GM19035 (cell line): ENCODE measurements around the gene ALKBH5.

Source experiments
- ATAC-seq: cut with Tn5 transposase; IDR thresholded peaks from one replicate; pipeline ENCODE4 v1.9.1; 2021; ENCODE audit not compliant: unreplicated experiment

ALKBH5 gene

DNA sequence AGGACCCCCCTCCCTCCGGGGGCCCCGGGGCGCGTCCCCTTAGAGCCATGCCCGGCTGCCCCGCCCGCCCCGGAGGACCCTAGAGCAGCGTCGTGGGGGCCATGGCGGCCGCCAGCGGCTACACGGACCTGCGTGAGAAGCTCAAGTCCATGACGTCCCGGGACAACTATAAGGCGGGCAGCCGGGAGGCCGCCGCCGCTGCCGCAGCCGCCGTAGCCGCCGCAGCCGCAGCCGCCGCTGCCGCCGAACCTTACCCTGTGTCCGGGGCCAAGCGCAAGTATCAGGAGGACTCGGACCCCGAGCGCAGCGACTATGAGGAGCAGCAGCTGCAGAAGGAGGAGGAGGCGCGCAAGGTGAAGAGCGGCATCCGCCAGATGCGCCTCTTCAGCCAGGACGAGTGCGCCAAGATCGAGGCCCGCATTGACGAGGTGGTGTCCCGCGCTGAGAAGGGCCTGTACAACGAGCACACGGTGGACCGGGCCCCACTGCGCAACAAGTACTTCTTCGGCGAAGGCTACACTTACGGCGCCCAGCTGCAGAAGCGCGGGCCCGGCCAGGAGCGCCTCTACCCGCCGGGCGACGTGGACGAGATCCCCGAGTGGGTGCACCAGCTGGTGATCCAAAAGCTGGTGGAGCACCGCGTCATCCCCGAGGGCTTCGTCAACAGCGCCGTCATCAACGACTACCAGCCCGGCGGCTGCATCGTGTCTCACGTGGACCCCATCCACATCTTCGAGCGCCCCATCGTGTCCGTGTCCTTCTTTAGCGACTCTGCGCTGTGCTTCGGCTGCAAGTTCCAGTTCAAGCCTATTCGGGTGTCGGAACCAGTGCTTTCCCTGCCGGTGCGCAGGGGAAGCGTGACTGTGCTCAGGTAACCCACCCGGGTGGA, 759 bp downstream of the ALKBH5 start:
- peak; percentile 10 for ATAC-seq

DNA sequence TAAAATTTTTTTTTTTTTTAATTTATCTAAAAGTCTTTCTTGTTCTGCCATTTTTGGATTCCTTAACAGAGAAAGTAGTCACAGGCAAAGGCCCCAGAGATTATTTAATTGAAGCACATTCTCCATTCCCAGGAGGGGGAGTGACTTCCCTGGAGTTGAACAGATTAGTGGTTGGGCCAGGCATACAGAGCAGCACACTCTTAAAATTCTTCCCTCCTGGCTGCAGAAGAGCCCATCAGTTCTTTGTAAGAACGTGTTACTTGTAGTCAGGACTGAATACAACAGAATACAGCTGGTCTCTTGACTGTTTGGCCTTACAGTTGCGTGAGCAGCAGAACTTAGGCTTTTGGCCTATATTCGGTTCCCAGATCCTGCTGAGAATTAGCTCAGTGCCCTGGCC, 1.8 kb downstream of the ALKBH5 start:
- no peak for ATAC-seq

DNA sequence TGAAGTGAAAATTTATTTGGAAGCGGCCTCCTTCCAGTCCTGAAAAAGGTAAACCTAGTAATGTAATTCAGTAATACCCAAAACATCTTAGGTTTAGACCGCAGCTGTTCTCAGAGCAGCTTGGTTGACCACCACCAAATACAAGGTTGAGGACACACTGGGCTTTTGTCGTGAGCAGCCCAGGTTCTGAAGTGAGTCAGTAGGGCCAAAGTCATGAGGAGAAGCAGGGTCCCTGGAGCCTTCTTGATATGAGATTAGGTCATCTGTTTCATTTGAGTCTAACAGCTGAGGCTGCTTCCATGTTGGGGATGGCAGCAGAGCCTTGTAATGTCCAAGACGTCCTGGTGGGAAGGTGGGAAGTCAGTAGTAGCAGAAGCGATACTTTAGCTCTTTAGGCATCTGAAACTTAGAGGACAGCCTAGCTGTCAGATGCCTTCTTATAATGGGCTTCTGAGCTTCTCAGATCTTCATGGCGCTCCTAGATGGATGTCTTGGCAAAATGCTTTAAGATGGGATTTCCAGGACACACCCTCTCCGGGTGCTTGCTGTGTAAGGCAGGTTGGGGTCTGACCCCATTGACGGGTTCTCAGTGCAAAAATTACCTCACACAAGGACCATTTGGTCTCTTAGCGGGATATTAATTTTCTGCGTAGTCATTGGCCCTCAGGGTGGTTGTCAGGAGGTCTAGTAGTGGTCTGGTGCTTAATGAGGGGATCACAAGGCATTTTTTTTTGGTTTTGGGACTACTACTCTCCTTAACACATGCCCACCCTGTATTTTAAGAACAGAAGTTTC, 2.4 kb downstream of the ALKBH5 start:
- ATAC-seq, result no peak

DNA sequence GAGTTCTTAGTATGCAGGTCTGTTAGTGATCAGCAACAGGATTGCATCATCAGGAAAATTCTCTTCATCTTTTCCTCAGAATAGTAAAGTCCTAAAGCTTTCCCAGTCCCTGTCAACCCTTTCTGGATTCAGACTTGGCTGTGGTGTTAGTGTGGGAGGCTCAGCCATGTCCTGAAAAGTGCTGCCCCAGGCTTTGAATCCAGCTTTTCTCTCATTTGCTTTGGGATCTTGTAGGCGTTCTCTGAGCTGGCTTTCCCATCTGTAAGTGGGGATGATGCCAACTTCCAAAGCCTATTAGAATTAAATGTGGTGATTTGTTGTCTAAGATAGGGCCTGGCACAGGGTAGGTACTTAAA, 3.0 kb downstream of the ALKBH5 start:
- ATAC-seq, result no peak

DNA sequence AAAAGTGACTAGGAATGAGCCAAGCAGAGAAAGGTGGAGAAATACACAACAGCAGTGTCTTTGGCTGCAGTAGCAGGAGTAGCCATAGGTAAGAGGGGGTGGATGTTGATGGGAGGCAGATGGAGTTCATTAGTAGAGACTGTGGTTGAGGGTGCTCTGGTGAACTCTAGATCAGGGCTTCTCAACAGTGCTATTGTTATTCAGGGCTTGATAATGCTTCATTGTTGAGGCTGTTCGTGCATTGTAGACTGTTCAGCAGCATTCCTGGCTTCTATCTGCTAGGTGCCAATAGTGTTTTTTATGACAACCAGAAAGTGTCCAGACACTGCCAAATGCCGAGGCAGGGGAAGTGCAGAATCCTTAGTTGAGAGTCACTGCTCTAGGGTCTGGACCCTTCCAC, 3.6 kb downstream of the ALKBH5 start:
- no peak for ATAC-seq

DNA sequence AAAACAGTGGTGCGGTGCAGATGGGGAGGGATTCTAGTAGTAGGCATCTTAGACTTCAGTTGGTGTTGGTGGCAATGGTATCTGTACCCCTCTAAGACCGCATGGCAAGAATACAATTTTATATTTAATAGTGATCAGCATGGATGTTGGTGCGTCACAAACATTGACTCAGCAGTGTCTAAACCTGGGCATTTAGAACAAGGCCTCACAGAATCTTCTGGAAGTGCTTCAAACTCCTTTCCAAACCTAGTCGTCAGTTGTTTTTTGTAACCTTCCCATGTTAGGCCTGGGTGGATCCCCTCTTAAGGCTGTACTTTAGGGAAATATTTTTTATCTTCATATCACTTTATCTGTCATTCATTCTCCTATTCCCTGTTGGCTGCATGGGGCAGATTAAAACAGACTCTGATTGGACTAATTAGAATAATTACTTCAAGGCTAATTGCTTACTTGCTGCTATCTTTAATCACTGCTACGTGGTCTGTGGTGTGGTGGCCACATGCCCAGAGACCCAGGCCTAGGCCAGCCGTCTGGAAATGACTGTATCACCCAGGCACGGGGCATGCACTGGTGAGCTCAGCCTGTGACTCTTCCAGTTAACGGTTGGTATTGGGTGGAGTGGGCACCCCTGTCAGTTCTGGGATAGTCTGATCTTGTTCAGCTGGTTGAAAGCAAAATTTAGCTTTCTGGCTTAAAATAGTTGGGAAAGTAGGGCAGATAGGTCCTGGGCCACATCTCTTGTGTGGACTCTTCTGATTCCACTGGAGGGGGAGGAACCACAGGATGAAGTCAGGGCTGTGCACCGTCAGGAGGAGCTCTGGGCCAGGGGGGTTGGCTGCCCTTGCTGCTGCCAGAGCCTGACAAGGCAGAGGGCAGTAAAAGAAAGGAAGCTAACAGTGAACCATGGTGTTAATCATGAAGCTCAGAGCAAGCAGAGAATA, 4.5 kb downstream of the ALKBH5 start:
- ATAC-seq, result no peak

DNA sequence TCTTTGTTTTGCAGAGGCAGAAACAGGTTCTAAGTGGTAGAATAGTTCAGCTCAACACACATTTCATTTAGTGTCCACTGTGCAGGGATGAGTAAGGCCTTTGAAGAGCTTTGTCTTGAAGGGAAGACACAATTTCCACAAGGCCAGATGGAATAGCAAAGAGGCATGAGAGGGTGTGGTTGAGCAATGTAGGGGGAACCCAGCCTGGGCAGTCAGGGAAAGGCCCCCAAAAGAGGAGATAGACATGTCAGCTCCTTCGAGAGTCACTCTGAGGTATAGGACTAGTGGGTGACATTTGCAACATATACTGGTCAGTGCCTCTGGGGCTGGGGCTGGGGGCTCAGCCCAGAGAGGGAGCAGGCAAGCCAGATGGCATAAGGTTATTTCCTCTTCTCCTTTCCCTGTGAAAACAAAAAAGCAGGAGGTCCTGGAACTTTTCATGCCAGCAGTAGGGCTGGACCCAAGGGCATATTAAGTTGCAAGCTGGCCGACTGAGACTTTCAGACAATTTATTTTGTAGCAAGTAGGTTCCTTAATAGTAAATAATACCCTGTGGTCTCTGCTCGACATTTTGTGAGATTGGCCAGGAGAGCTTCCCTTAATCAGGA, 7.1 kb downstream of the ALKBH5 start:
- no peak for ATAC-seq

DNA sequence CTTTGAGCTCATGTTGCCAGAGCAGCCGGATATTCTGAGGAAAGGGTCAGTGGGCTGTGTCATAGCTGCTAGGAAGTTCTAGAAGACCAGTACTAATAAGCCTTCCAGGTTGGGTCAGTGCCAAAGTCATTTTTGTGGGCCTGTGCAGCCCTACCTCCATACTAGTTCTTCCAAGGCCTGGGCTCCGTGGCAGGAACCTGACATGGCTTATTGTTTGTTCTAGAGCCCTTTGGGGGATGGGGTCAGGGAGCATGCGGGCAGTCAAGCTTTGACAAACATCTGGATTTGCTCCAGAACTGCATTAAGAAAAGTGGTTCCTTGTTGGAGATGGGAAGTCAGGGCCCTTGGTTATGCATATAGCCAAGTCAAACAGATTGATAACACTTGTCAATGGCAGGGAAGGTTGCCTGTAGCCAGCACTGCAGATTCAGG, 7.6 kb downstream of the ALKBH5 start:
- no peak for ATAC-seq

DNA sequence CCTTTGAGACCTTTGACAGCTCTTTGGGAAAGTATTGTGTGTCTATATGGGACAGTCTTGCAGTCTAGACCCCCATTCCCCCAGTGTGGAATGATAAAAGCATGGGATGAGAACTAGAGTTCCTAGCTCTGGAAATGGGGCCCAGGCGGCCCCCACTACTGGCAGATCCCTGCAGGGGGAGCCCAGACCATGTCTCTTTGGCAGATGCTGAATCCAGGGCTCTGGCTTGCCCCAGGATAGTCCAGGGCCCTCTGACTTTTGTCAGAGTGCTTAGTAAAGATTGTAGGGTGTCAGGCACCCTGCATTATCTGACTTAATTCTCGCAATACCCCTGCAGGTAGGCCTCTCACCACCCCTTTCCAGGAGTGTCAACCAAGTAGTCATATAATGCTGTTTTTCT, 8.3 kb downstream of the ALKBH5 start:
- no peak for ATAC-seq

DNA sequence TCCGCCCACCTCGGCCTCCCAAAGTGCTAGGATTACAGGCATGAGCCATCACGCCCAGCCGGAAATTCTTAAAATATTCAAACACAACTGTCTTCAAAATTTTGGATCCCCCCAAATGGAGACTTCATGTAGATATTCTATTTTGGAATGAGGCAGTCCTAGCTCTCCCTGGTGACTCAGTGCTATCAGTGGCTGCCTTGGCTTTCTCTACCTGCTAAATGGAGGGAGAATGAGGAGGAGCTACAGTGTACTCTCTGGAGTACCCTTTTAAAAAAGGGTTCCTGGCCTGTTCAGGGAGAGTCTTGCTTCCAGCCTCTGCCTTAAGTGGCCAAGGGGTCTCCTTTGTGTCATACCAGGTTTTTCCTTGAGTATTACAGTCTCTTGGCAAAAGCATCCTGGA, 10.8 kb downstream of the ALKBH5 start:
- no peak for ATAC-seq

DNA sequence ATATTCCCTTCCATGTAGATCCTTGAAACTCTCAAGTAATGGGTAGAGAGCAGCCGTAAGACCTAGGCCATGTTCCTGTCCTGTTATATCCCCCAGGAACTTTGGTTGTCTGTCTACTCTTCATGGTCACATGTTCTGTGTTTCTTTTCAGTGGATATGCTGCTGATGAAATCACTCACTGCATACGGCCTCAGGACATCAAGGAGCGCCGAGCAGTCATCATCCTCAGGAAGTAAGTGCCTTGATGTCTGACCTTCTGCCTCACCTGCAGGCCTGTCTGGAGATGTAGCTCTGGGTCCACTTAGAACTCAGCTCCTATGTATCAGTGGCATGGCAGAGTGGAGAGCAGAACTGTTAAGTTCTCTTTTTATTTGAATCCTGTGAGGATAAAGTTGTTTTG, 11.2 kb downstream of the ALKBH5 start:
- ATAC-seq, result no peak

DNA sequence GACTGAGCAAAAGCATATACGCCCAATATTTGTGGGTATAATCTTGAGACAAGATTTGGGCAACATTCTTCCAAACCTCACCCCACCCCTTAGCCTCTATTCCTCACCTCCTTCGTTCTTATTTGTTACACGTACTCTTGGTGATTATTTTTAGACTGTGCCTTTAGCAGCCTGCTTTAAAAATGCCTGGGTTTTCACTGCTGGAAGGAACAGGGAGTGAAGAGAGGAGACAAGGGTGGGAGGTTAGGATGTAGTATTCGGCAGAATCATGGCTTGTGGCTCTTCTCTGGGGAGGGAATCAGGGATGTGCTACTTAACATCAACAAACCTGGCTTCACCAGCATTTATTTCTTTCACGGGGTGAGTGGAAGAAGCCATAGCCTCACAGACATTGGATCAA, 11.6 kb downstream of the ALKBH5 start:
- ATAC-seq, result no peak

DNA sequence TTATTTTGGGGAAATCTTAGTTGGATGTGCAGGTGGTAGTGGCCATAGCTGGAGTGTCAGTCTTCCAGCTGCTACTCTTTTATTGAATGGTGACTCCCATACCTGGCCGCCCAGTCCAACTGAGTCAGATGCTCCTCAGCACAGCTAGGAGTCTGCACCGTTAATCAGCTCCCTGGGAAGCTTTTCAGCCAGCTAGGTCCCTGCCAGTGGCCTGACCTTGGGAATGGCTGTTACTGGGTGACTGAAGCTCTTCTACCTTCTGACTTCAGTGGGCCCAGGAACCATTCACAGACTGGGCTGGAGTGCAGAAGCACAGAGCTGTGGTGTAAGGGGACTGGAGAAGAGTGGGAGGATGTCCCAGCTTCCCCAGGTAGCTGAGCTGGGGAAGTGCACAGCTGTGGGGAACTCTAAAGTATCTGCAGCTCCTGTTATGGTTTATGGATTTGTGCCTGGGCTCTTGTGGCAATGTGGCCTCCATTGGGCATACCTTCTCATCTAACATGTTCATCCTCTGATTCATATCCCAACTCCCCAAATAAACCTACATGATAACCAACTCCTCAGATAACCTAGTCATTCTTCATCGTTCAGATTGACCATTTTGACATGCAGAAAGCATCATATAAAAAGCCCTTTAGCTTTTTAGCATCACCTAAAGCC, 14.0 kb downstream of the ALKBH5 start:
- ATAC-seq, result no peak

DNA sequence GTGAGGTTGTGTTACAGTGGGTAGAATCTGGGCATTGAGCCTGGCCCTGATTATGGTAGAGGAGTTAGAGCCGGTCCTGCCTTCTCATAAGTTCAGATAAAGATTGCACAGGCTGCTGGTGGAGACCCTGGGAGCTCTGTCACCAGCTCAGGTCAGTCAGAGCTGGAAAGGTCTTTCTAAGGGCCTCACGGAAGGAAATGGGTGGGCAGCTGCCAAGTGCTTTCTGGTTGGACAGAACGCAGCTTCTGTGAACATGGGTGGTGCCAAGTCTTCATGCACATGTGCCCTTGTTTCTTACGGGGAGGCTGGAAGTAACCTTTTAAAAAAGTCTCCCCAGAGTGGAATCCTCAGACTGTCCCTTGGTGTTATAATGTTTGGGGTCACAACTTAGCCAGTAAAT, 14.9 kb downstream of the ALKBH5 start:
- ATAC-seq, result no peak

DNA sequence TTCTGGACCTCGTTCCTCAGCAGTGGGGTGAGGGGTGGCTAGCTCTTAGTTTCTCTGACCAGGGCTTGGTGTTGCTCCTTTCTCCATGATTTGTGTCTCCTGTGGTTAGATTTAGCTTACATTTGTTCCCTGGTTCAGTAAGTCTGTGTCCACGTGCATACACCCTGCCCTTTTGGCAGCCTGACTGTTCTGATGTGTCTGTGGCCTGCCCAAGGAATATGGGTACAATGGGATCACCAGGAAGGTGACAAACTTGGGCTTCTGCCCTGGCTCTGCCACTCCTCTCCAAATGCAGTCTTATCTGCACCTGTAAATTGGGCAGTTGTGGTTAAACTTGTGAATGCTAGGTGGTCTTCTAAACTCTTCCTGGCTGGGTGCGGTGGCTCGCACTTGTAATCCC, 17.5 kb downstream of the ALKBH5 start:
- ATAC-seq, result no peak

DNA sequence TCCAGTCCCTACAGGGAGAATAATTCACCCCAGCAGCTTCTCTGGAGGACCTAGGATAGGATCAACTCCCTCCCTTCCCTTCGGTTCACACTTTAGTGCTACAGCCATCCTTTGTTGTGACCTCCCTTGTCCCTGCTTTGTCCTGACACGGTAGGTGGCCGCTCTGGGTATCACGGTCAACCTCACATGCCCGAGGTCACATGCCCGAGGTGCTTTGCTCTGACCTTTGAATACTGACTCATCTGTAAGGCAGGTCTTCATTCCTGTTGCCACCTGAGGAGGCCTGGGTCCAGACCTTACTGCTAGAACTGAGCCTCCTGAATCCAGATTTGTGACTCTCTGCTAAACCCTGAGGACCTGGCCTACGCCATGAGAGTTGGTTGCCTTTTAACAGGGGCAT, 19.7 kb downstream of the ALKBH5 start:
- no peak for ATAC-seq

DNA sequence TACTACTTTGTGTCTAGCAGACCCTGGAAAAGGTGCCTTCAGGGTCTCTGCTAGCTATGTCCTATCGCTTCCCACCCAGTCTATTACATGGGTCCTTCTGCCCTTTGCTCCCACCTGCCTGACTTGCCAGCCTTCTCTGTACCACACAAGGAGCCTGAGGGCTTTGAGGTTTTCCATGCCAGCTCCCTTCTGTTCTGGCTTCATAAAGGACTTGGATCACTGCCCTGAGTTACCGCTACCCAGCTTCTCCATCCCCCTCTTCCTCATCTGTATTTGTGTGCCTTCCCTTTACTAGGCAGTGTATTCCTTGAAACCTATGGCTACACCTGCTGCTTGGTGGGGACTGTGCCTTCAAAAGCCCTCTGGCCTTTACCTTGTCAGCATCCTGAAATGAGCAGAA, 22.2 kb downstream of the ALKBH5 start:
- no peak for ATAC-seq

DNA sequence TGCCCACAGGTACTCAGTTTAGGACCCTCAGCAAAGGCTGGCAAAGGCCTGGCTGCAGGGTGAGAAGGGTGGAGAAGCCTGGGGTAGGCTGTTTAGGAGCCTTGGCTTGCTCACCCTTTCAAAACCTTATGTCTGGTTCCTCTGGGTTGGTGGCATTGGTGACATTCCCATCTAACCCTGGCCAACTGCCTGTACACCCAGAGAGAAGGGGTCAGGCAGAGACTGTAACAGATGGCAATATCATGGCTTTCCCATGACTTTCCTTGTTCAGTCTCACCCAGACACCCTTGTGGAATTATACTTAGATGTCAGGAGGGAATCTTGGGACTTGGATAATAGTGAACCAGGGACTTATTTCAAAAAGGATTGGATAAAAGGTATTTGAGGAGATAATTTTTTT, 23.3 kb downstream of the ALKBH5 start:
- ATAC-seq, result no peak

DNA sequence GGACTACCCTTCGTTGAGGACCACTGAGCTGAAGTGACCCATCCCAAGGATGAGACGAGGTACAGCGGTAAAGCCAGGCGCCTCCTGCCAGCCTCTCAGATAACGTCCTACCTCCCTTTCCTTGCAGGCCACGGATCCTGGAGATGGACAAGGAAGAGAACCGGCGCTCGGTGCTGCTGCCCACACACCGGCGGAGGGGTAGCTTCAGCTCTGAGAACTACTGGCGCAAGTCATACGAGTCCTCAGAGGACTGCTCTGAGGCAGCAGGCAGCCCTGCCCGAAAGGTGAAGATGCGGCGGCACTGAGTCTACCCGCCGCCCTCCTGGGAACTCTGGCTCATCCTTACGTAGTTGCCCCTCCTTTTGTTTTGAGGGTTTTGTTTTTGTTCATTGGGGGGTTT, 24.5 kb downstream of the ALKBH5 start:
- no peak for ATAC-seq

DNA sequence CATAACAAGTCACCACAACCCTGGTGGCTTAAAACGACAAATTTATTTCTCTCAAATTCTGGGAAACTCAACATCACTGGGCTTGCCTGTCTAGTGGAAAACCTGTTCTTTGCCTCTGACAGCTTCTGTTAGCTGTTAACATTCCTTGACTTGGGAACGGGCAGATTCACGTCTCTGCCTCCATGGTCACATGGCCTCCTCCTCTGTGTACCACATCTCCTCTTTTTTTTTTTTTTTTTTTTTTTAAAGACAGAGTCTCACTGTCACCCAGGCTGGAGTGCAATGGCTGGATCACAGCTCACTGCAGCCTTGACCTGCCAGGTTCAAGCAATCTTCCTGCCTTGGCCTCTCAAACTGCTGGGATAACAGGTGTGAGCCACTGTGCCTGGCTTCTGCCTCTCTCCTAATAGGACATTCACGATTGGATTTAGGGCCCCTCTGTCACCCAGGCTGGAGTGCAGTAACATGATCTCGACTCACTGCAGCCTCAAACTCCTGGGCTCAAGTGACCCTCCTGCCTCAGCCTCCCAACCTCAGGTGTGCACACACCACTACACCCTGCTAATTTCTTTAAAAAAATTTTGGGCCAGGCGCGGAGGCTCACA, 30.1 kb downstream of the ALKBH5 start:
- no peak for ATAC-seq
